ENCODE results near the gene RPRD1B. TPM values are rescaled to one million over a fixed set of nuclear protein-coding genes. Genes with fewer than 3 reads are reported as not detected.

The RPRD1B gene
- total RNA-seq, 2 donors from 2014 or later: 22.7 to 42.5 TPM

DNA sequence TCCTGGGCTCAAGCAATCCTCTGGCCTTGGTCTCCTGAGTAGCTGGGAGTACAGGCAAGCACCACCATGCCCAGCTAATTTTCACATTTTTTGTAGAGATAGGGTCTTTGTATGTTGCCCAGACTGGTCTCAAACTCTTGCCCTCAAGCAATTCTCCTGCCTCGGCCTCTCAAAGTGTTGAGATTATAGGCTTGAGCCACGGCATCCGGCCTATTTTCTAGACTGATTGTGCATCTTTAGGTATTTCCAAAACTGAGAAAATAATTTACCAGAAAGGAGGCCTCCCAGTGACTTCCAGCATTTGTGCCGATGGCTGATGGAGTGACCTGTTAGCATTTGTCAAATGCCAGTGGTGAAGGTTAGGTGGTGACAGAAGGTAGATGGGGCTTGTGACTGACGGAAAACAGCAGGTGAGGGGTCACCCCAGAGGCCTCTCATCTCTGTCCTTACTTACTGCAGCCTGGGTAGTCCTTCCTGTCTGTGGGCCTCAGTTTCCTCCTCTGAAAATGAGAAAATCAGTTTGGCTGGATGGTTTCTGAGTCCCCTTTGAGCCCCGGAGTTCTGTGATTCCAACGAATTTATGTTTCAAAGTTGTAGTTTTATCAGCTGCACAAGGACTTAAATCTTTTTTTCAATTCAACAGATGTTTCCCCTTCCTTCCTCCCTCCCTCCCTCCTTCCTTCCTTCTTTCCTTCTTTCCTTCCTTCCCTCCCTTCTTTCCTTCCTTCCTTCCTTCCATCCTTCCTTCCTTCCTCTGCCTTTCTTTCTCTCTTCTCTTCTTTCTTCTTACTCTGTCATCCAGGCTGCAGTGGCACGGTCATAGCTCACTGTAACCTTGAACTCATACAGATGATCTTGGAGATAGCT is 78.1 kb downstream of the RPRD1B start:
- intact Hi-C loops (cut with DNase I): loop anchor here (5.0 kb wide), 1 partner anchor 56 kb away; the partner anchor contains the start of gene TGM2
- no peaks in the 10 kb centered on the region for H3K9me3 ChIP-seq
- TF ChIP-seq, protein P1, sequence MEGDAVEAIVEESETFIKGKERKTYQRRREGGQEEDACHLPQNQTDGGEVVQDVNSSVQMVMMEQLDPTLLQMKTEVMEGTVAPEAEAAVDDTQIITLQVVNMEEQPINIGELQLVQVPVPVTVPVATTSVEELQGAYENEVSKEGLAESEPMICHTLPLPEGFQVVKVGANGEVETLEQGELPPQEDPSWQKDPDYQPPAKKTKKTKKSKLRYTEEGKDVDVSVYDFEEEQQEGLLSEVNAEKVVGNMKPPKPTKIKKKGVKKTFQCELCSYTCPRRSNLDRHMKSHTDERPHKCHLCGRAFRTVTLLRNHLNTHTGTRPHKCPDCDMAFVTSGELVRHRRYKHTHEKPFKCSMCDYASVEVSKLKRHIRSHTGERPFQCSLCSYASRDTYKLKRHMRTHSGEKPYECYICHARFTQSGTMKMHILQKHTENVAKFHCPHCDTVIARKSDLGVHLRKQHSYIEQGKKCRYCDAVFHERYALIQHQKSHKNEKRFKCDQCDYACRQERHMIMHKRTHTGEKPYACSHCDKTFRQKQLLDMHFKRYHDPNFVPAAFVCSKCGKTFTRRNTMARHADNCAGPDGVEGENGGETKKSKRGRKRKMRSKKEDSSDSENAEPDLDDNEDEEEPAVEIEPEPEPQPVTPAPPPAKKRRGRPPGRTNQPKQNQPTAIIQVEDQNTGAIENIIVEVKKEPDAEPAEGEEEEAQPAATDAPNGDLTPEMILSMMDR (IDR thresholded peaks at IDR 0.05): no peak

DNA sequence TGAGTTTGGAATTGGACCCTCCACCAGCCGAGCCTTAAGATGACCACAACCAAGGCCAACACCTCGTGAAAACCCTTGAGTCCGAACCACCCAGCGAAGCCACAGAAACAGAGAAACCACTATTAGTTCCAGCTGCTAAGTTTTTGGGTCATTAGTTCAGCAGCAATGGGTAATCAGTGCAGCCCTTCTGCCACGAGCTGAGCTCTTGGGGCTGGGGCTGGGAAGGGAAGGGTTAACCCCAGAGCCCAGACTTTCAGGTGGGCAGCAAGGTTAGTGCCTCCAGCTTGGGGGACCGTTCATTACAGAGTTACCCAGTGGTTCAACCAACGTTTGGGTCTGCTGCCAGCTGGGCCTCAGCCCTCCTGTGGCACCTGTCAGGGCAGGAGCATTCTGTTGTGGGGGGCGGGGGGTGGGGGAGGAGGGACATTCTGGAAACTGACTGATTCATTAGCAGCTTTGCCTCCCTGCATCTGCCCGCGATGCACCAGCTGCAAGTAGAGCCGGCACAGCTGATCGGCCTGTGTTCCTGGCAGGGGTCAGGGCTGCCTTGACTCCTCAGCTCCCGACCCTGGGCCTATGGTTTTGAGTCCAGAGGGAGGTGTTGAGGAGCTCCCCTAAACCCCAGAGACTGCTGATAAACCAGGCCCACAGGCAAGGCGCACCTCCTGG is 78.8 kb downstream of the RPRD1B start:
- intact Hi-C loops (cut with DNase I): loop anchor here (5.0 kb wide), 1 partner anchor 55 kb away; the partner anchor contains the start of gene TGM2
- no peak overlapping the region for H3K4me3 ChIP-seq
- H3K9me3 ChIP-seq: no peaks in the 10 kb centered on the region
- TF ChIP-seq, protein P1 (IDR thresholded peaks at IDR 0.05): no peak
- H3K27me3 ChIP-seq: no peaks in the 10 kb centered on the region
- H3K36me3 ChIP-seq: no peaks in the 10 kb centered on the region
- H3K4me1 ChIP-seq: peaks cover 14% of the 10 kb centered on the region
- no peak overlapping the region for H3K9ac ChIP-seq (ENCODE audit: low read depth in 2 of 2, low read length in 2 of 2)
- DNase-seq: no peak
- H3K27ac ChIP-seq: no peak overlapping the region

More for the DNA sequence above, 78.1 kb downstream of the RPRD1B start:
- Histone ChIP-seq H3K9ac (ENCODE audit: low read depth in 2 of 2, low read length in 2 of 2) (no peak overlapping the region), H3K36me3 (no peaks in the 10 kb centered on the region), H3K4me3 (no peak overlapping the region), H3K27ac (no peak overlapping the region), H3K4me1 (peaks cover 14% of the 10 kb centered on the region), H3K27me3 (no peaks in the 10 kb centered on the region)
- DNase-seq: no peak

DNA sequence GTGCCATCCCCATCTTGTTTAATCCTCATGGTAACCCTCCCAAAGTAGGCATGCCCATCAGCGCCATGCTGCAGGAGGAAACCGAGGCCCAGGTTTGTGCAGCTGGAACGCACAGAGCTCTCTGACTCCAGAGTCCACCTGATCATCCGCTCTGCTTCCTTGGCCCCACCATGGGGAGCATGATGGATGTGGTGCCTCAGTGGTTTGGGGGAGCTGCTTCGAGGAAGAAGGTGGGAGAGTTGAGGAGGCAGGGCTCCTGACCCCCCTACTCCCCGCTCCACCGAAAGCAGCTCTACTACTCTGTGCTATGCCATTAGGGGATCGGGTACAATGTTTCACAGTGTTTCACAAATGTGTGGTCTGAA is 79.4 kb downstream of the RPRD1B start:
- no peaks in the 10 kb centered on the region for H3K36me3 ChIP-seq
- no peak overlapping the region for H3K4me3 ChIP-seq
- intact Hi-C loops (cut with DNase I): loop anchor here (5.0 kb wide), 1 partner anchor 54 kb away; the partner anchor contains the start of gene TGM2
- H3K9me3 ChIP-seq: no peaks in the 10 kb centered on the region
- no peak overlapping the region for H3K27ac ChIP-seq
- peaks cover 14% of the 10 kb centered on the region for H3K4me1 ChIP-seq
- TF ChIP-seq, protein P1 (IDR thresholded peaks at IDR 0.05): no peak
- no peaks in the 10 kb centered on the region for H3K27me3 ChIP-seq
- DNase-seq: no peak
- H3K9ac ChIP-seq (ENCODE audit: low read depth in 2 of 2, low read length in 2 of 2): no peak overlapping the region

DNA sequence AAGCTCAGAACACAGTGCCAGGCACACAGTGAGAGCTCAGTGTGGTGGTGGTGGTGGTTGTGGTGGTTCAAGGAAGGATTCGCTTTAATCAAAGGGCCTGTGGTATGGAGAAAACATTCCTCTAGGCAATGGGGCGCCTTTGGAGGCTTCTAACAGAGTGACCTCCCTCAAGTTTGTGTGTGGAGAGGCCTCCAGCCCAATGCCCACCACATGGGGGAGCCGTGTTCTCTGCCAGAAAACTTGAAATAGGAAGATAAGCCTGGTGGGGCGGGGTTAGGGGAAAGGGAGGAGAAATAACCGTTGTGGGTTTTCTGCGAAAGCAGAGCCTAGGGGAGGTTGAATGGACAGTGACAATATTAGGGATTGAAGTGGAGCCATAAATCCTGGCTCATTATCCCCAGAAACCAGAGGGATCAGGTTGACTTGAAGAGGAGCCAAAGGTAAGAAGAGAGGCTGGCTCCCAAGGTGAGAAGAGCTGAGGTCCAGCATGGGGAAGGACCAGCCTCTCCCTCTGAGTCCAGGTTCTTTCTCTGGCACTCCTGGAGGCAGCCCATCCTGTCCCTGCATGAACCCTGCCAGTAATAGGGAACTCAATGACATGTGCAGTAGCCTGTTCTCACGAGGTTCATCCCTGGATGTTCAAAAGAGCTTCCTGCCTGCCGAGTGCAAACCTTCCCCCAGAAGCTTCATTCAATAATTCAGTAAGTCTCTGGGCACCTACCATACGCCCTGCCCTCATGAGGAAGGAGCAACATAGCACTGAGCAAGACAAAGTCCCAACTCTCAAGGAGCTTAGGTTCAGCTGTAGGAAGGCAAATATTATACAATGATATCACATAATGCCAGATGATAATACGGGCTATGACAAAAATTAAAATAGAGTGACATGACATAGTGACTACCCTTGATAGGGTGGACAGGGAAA is 80.1 kb downstream of the RPRD1B start:
- Histone ChIP-seq H3K9me3 (no peaks in the 10 kb centered on the region), H3K36me3 (no peaks in the 10 kb centered on the region), H3K27me3 (no peaks in the 10 kb centered on the region), H3K27ac (no peak overlapping the region), H3K4me1 (peaks cover 14% of the 10 kb centered on the region), H3K4me3 (no peak overlapping the region), H3K9ac (ENCODE audit: low read depth in 2 of 2, low read length in 2 of 2) (no peak overlapping the region)
- DNase-seq: peak; percentile 56
- TF ChIP-seq, protein P1 (IDR thresholded peaks at IDR 0.05): no peak
- intact Hi-C loops (cut with DNase I): loop anchor here (5.0 kb wide), 1 partner anchor 54 kb away; the partner anchor contains the start of gene TGM2

DNA sequence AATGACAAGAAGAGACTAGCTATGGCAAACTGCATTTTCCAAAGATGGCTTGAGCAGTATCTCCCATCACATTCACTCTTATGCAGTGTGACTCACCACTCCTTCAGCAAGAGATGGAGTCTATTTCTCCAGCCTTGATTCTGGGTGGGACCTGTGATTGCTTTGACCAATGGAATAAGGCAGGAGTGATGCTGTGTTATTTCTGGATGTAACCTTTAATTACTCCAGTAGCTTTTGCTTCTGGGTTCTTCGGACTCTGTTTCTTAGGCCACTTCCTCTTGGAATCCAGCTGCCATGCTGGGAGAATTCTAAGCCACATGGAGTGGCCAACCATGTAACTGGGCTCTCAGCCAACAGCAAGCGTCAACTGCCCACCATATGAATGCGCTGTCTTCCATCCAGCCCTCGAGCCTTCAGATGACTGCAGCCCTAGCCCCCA is 80.8 kb downstream of the RPRD1B start:
- Histone ChIP-seq H3K4me3 (no peak overlapping the region), H3K4me1 (peaks cover 12% of the 10 kb centered on the region), H3K27me3 (no peaks in the 10 kb centered on the region), H3K27ac (no peak overlapping the region), H3K36me3 (no peaks in the 10 kb centered on the region), H3K9me3 (no peaks in the 10 kb centered on the region), H3K9ac (ENCODE audit: low read depth in 2 of 2, low read length in 2 of 2) (no peak overlapping the region)
- intact Hi-C loops (cut with DNase I): loop anchor here (5.0 kb wide), 1 partner anchor 53 kb away; the partner anchor contains the start of gene TGM2
- no peak for DNase-seq
- TF ChIP-seq, protein P1 (IDR thresholded peaks at IDR 0.05): no peak

Measured in colonic mucosa (tissue), 4 donors.